ENCODE data around the gene SLC4A1AP.

SLC4A1AP gene

DNA sequence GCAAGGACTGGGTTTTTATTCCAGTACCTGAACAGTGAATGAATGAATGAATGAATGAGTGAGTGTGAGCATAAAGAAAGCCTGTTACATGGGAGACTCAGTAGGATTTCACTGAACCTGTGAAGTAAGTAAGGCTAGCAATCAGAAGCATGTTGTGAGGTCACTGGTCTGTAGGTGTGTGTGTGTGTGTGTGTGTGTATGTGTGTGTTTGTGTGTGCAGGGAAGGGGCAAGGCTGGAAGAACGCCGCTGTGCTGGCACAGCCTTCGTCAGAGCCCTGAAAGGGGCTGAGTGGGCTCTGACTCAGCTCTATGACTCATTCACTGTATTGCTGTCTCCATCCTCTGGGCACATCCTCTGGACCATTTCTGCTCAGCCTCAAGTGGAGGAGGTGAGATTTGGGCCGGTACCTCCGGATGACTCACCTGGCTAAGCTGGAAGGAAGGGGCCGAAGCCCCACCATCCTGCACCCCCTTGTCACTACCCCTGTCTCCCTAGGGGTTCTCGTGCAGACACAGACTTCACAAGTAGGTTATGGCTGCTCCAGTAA lies 56.4 kb downstream of the SLC4A1AP start:
- DNase-seq (ENCODE audit: low read depth, low spot score), result no peak

DNA sequence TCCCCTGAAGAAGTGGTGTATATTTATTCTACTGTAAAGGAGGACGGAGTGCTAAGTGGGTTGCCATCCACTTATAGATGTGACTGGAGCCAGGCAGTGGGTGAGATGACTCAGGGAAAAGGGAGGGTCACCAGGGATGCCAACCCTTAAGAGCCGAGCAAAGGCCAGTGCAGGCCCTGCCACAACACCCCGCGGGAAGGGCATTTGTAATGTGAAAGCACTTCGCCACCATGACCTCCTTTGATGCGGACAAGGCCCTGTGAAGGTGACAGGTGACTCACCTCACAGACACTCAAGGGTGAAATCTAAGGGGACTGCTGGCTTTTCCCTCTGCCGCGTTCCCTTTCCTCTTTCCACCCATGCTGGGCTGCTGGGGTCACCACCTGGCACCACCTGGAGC lies 57.6 kb downstream of the SLC4A1AP start:
- DNase-seq (ENCODE audit: low read depth, low spot score), result no peak

DNA sequence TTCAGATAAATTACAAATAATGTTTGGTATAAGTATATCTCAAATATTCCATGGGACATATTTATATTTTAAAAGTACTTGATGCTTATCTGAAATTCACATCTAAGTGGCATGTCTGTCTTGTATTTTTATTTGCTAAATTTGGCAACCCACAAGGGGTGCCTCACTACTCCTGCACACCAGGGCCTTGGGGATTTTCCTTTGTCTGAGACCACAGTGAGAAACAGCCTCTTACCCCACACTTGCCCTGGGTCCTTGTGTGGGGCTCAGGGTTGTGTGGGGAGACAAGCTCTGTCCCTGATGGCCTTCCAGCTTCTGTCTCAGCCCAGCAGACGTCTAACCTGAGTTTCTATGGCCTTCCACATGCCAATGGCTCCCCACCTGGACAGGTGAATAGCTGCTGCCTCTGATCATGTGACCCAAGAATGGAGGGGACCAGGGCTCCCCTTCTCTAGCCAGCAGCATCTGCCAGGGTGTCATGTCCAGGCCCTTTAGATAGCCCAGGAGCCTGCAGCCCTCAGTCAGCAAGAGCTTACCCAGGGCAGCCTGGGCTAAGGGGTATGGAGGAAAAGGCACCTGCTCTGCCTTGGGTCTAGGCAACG lies 58.3 kb downstream of the SLC4A1AP start:
- no peak for DNase-seq (ENCODE audit: low read depth, low spot score)

DNA sequence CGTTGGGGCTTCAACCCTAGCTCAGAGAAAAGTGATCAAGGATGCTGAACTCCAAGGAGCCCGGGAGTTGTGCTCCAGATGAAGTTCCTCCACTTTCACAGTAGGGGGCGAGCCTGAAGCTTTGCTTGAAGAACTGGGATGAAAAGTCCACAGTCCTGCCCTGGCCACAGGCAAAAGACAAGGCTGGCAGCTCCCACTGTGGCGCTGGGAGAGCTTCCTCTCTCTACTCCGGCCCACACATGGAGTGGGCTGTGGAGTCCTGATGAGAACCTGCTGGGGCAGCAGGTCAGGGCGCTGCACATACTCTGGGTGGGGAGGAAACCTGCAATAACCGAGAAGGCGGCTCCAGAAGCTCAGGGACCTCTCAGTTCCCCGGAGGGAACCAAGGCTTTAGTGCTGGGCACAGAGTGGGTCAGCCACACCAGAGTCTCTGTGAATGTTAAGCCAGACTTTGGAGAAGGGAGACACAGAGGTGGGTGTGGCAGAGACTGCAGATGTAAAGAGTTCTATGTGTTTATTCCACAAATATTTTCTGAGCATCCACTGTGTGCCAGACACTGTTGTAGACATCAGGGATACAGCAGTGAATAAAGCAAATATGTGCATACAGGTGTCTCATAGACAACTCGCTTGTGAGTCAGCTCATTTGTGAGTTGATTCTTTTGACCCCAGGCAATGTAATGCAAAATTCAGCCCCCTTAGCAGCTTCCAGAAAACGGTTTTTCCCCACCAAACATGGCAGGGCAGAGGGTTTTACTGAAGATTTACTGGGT lies 59.9 kb downstream of the SLC4A1AP start:
- no peak for DNase-seq (ENCODE audit: low read depth, low spot score)

DNA sequence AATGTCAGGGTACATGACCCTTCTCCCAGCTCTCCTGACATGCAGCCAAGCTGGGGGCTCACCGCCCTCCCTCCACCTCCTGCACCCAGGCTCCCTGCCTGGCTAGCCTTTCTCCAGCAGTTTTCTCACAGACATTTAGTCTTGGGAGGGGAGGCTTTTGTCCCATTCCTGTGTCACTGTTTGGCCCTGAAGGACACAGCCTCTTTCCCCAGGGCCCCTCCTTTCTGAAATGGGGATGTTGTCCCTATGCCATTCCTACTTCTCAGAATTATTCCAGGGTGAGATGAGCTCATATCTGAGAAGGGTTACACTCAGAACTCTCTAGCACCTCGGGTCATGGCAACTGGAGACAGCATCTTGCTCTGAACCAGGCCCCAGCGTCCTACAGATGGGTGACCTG lies 60.5 kb downstream of the SLC4A1AP start:
- no peak for DNase-seq (ENCODE audit: low read depth, low spot score)

DNA sequence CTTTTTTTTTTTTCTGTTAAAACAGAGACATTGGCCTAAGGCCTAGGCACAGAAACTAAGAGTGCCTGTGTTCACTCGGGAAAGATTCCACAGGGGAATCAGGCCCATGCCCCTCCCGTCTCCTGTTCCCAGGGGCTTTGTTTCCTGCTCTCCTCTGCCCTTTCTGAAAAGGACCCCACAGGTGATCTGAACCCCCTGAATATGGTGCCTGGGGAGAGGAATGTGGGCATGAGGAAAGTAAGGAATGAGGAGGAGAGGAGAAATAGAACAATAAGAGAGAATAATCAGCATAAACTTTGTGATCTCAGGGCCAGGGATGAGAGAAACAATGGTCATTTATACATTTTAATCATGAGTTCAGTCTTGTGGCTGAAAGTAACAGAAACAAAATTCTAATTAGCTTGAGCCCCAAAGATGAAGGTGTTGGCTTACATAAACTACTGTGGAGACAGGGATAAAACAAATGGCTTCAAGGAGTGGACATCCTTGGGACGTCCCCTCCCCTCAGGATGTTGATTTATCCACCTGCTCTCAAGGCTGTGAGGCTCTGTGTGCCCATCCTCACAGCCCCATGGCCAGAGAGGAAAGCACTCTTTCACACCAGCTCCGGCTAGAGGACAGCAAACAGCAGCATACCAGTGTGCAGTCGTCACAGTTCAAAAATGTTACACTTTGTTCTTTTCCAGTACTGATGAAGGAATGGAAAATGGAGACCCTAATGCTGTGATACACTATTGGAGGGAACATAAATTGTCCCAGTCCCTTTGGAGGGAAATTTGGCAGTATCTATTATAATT lies 61.4 kb downstream of the SLC4A1AP start:
- no peak for DNase-seq (ENCODE audit: low read depth, low spot score)

DNA sequence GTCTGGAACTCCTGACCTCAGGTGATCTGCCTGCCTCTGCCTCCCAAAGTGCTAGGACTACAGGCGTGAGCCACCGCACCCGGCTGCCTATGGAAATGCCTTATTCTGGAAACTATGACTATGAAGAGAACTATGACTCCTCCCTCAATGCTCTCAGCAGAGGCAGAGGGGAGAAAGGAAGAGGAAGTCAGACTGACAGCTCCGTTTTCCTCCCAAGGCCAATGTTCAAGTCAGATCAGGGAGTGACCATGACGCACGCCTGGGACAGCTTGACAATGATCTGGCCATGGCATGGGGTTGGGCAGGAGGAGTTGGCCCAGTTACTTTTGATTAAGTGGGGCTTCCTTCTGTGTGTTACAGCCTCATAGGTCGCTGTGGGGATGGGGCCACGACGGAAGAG lies 63.6 kb downstream of the SLC4A1AP start:
- no peak for DNase-seq (ENCODE audit: low read depth, low spot score)

DNA sequence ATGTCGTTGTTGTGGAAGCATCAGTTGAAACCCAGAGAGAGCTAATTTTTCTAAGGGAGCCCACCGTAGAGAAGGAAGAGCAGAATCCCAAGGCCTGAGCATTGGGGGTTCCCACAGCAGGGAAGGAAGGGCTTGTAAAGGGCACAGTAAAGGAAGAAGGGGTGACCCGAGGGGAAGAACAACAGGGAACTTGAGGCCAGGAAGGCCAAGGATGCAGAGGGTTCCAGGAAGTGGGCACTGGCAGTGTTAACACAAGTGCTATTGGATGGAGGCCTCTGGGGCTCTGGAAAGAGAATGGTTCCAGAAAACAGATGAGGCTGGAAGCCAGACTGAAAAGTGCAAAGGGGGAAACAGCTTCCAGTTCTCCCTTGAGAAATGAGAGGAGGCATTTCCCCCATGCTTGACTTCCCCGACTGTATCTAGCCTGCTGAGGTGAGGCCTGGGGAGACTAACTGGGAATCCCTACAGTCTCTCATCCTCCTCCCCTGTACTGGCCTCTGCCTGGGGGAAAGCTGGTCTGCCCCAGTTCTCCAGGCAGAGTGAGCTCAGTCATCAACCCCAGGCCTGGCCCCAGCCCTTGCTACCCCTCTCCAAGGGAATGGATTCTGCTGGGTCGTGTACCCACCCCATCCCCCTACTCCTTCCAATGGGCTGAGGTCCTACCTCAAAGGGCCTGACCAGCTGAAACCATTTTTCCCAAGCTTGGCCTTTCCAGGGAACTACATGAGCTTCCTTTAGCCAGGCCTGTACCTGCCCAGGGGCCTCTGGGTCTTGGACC lies 64.6 kb downstream of the SLC4A1AP start:
- no peak for DNase-seq (ENCODE audit: low read depth, low spot score)

DNA sequence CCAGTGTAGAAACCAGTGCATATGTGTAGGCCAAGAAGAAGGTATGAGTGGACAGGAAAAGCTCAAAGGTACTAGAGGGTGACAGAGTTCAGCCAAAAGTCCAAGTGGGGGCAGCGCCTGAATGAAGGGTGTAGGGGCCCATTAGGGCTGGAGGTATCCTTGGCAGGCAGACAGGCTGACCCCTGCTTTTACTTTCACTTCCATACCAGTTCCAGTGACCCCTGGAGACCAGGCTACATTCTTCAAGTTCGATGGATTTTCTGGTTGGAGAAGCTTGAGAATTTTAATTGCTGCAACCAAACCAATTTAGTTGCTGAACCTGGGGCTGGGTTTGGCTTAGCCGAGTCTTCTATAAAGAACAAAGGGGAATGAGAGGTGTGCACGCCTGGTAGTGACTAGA lies 65.5 kb downstream of the SLC4A1AP start:
- DNase-seq (ENCODE audit: low read depth, low spot score), result no peak

DNA sequence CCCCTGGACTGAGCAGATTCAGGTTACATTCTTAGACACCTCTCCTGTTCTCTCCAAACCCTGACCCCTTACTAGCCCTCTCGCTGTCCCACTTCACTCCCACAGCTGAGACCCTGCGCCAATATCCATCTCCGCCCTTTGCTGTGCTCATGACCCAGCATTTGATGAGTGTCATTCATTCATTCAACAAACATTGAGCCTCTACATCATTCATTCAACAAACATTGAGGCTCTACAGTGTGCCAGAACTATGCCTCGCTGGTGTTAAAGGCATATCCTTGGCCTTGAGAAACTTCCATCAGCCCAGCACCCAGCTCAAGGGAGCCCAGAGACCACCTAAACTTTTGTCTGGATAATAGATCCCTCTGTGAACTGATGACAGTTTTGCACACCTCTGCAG lies 65.9 kb downstream of the SLC4A1AP start:
- no peak for DNase-seq (ENCODE audit: low read depth, low spot score)

DNA sequence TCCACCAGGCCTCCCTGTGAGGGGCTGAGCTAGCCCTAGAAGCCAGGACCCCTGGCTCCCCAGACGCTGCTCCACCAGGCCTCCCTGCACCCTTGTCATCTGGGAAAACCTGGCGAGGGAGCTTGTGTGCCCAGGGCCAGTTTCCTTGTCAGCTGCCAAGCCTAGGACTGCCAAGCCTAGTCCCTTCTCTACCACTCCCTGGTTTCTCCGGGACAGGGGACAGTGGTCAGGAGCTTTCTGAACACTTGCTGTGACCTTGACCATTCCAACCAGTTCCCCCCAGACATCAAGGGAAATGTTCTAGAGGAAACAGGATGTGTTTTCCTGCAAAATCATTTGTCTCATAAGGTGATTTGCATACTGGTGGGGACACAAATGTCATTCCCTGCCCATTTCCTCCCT lies 66.6 kb downstream of the SLC4A1AP start:
- DNase-seq (ENCODE audit: low read depth, low spot score), result no peak

DNA sequence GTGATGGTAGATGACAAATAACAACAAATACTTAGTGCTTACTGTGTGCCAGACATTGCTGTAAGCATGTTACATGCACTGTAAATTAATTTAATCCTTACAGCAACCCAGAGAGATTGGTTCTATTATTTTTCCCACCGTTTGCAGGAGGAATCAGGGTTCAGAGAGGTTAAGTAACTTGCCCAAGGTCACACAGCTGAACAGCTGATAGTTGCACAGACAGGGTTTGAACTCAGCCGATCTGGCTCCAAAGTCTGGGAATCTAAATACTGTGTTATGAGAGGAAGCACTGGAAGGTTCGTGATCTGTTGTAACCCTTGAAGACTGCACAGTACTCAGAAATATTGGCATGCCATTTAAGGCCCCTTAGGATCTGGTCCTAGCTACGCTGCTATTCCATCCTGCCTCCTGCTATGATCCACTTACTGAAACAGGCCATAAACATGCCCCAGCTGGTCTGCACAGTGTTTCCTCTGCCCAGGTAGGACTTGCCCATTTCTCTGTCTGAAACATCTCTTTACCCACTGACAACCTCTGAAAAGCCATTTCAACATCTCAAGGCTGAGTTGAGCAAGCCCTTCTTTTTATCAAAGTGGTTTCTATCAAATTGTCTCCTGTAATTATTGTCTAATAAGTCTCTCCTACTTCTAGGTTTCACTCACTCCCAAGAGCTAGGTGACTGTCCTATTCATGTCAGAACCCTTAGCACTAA lies 67.4 kb downstream of the SLC4A1AP start:
- DNase-seq (ENCODE audit: low read depth, low spot score), result no peak

DNA sequence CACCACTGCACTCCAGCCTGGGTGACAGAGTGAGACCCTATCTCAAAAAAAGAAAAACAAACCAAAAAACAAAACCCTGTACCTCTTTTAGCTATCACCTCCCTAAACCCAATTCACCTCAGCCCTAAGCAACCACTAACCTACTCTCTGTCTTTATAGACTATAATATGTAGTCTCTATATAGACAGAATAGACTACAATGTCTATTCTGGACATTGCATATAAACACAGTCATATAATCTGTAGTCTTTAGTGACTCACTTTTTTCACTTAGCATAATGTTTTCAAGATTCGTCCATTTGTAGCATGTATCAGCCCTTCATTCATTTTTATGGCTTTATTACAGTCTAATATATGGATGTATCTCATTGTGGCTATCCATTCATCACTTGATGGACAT lies 70.6 kb downstream of the SLC4A1AP start:
- no peak for DNase-seq (ENCODE audit: low read depth, low spot score)

DNA sequence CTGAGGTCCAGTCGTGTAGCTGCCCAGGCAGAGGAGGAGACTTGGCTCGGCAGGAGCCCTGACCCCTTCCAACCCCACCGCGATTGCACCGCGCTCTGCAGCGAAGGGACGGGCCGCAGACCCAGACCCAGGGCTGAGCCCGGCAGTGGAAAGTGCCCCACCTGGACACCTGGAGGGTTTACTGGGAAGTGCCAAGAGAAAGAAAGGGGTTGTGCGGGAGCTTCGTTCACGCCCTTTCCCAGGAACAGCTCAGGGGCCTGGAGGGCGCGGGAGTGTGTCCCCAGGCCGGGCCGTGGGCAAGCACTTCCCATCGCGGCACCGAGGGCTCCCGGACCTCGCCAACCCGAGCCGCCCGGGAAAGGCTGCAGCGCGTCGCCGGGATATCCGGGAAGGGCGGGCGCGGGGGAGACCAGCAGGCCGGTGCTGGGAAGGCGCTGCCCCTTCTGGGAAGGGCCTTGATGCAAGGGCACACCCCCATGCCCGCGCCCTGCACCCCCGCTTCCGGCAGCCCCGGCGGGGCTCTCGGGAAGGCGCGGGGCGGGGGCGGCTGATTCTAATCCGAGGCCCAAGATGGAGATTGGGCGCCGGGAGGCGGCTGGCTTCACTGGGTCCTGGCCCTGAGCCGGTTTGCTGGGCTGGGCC lies 71.7 kb downstream of the SLC4A1AP start:
- peak; percentile 22 for DNase-seq (ENCODE audit: low read depth, low spot score)

DNA sequence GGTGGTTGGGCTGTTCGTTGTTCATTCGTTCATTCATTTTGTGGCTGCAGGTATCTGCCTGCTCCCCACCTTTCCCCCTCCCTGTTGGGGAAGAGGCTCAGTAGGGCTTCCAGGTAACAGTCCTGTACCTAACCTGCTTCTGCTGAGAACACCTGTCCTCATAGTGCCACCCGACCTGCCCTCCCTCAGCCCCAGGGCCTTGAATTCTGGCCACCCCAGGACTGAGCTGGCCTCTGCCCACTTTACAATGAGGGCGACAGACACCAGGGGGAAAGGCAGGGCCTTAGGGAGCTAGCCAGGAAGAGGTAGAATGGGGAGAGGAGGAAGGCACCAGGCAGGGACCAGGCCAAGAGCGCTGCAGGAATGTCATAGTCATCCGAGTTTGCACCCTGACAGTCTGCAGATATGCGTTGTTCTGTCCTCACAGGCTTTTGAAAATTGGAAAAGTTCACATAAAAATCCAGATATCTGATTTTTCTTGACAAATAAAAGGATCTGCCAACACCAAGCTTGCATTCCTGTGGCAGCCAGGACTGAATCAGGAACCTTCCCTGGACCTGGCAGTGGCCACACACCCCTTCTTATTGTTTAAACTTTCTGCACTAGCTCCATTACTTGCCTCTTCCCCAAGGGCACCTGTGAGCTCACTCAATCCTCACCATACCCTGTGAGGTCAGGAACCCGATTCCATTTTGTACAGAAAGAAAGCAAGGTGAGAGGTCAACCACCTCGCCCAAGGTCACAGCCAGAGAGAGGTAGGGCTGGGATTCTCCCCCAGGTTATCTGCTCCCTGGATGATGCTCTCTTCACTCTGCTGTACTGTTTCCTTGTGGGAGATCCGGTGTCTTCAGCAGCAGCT lies 72.6 kb downstream of the SLC4A1AP start:
- no peak for DNase-seq (ENCODE audit: low read depth, low spot score)

DNA sequence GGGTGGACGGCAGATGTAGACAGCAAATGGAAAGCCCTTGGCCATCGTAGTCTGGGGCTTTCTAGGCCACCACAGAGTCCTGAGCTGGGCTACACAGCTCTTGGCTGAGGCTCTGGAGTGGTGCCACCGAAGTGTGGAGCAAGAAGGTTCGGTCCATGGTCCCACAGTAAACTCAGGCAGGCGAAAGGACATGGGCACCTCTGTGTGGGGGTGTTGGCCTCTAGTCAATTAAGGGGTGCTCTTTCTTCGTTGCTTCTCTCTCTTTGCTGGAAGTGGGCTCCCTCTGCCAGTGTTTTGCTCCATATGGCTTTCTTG lies 73.2 kb downstream of the SLC4A1AP start:
- no peak for DNase-seq (ENCODE audit: low read depth, low spot score)

DNA sequence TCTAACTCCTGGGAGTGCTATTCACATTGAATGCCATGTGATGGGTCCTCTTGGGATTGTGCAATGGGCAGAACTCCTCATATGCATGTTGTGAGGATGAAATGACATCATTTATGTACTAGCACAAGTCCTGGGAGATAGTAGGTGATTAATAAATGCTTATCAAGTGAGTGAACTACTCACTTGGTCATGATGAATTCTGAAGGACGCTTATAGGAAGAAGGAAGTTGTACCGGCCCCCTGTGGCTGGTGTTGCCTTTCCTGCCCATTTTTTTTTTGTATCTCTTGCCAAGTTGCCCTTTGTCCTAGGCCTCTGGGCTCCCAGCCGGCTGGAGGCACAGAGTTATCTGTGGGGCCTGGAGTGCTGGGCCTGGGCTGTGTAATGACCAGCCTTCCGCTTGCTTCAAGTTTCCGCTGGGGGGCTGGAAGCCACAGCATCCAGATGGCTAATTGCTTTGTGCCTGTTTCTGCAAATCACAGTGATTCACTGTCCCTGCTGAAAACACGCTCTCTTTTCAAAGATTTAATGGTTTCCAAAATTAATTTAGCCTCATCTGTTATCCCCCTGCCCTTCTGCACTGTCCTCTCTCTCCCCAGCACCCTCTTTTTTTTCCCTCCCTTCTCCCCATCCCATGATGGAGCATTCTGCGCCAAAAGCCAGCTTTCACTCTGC lies 74.1 kb downstream of the SLC4A1AP start:
- no peak for DNase-seq (ENCODE audit: low read depth, low spot score)

DNA sequence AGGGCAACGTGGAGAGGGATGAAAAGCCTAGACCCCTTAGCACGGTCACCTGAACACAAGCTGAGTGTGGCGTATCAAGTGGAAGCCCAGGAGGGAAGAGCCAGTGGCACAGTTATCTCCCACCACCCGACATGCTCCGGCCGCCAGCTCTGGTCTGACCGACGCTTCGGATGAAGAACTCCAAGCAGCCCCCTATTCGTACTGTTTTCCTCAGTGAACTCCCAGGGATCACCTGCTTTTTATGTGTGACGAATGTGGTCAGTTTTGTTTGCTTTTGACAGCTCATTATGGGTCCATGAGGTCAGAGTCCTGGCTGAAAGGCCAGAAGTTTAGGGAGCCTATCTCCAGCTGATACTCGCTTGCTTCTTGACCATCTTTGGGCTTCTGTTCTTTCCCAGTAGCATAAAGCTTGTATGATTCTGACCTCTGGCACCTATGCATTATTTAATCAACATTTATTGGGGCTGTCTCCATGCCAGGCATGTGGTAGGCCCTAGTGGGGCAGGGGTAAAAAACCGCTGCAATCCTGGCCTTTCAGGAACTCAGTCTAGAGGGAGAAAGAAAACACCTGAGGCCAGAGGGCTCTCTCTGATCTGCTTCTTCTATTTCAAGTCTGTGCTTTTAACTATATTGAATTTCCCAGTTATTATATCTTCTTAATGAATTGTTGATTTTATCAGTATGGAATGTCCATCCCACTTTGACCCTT lies 74.8 kb downstream of the SLC4A1AP start:
- DNase-seq (ENCODE audit: low read depth, low spot score), result no peak

DNA sequence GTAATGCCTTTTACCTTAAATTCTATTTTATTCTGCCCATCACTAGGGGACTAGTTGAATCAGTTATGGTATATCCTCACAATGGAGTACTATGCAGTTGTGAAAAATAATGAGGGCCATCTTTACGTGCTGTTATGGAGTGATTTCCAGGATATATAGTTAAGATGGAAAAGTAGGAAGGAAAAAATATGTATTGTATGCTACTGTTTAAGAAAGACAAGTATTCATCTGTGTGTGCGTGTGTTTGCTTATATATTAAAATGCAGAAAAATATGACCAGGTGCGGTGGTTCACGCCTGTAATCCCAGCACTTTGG lies 75.3 kb downstream of the SLC4A1AP start:
- DNase-seq (ENCODE audit: low read depth, low spot score), result no peak

Measured in activated naive CD8-positive, alpha-beta T cell treated with anti-CD3 and anti-CD28 coated beads, Interleukin-2, amount 50 U/mL, for 16 hours (primary cell).